HCT116 (cell line): Measurements from ENCODE around the gene PMPCB. TPM values are rescaled to one million over a fixed set of nuclear protein-coding genes. Genes with fewer than 3 reads are reported as not detected.
"Not testable (repeated sequence)": the region's sequence is repeated elsewhere in the genome, so short reads cannot be mapped to it uniquely, and the experiment has no call there.

Source experiments
- ATAC-seq: fragments of 200-7000 bp; cut with Tn5 transposase; 2 replicates; pipeline ENCODE4 v1.9.1; 2020; ENCODE audit warnings: mild to moderate bottlenecking, moderate library complexity
- BruUV-seq: library from RNA; stranded (reverse); fragments of 400-500 nt; replicated peaks from 2 replicates; lab custom pipeline; 2021; lab: Mats Ljungman, UMichigan
- CTCF ChIA-PET: fragments of 300-600 bp; sonication (Branson Sonifier 250); formaldehyde crosslinking; loops from one replicate; lab custom pipeline; 2021; ENCODE audit warnings: antibody characterized with exemption; lab: Charles Lee
- POLR2A ChIA-PET: fragments of 300-600, 350-600 bp; sonication (Branson Sonifier 250); formaldehyde crosslinking; loops from one replicate; lab custom pipeline; 2021; ENCODE audit warnings: antibody characterized with exemption; lab: Charles Lee
- RAD21 ChIA-PET, 2 experiments: fragments of 300-600 bp; sonication (Branson Sonifier 250); formaldehyde crosslinking; loops; one replicate each; lab custom pipeline; 2023; ENCODE audit warnings: low total read pairs in 2 of 2; ENCODE audit not compliant: uncharacterized antibody in 2 of 2, unreplicated experiment in 2 of 2, low non-redundant PET in 1 of 2; lab: Charles Lee
- DNase-seq: peaks from one replicate; pipeline ENCODE4 v3.0.0-alpha.2; 2010; ENCODE audit warnings: low read depth, low spot score
- H2AFZ ChIP-seq: fragments of 200-600 bp; shearing (Covaris generic), sonication (generic); 2 replicates; pipeline ENCODE4 v1.6.1; 2017; ENCODE audit warnings: low read depth, mixed run types, mixed read lengths, antibody characterized with exemption, low read length; ENCODE audit not compliant: poor library complexity, severe bottlenecking
- H3K27ac ChIP-seq: 2 replicates; pipeline ENCODE4 v1.5.1; 2012; ENCODE audit warnings: low read depth, low read length
- H3K27me3 ChIP-seq: fragments of 200-600 bp; sonication (generic); 2 replicates; pipeline ENCODE4 v1.6.1; 2016; ENCODE audit warnings: mixed run types, low read length, mixed read lengths; ENCODE audit not compliant: insufficient read depth
- H3K36me3 ChIP-seq, 2 experiments: fragments of 200-500 bp in 1 of 2; fragments of 200-600 bp in 1 of 2; sonication (Bioruptor generic) in 1 of 2; sonication (generic) in 1 of 2; 2 replicates each; pipeline versions ENCODE4 v1.5.1 to v1.6.1; 2014 to 2016; ENCODE audit warnings: low read length in 2 of 2, inconsistent platforms in 1 of 2, mixed read lengths in 1 of 2, mixed run types in 1 of 2; ENCODE audit not compliant: insufficient read depth in 2 of 2, control insufficient read depth in 1 of 2
- H3K4me1 ChIP-seq, 2 experiments: fragments of 200-600 bp in 1 of 2; sonication (generic) in 1 of 2; 2 replicates each; pipeline versions ENCODE4 v1.5.1 to v1.6.1; 2012 to 2017; ENCODE audit warnings: low read length in 2 of 2, inconsistent platforms in 1 of 2, mild to moderate bottlenecking in 1 of 2, mixed read lengths in 1 of 2, mixed run types in 1 of 2, moderate library complexity in 1 of 2; ENCODE audit not compliant: insufficient read depth in 2 of 2, control insufficient read depth in 1 of 2
- H3K4me2 ChIP-seq: fragments of 200-600 bp; sonication (generic); 2 replicates; pipeline ENCODE4 v1.6.1; 2017; ENCODE audit warnings: mixed run types, low read length, mixed read lengths
- H3K4me3 ChIP-seq, 2 experiments: fragments of 200-600 bp in 1 of 2; sonication (generic) in 1 of 2; replicated peaks in 1 of 2; 2 replicates each; pipeline ENCODE4 v1.5.1; 2011 to 2016; ENCODE audit warnings: low read length in 2 of 2, control low read depth in 1 of 2, low read depth in 1 of 2, mild to moderate bottlenecking in 1 of 2, mixed read lengths in 1 of 2, mixed run types in 1 of 2
- H3K79me2 ChIP-seq: fragments of 200-600 bp; sonication (generic); 2 replicates; pipeline ENCODE4 v1.6.1; 2017; ENCODE audit warnings: mild to moderate bottlenecking, mixed run types, low read length, moderate library complexity, mixed read lengths; ENCODE audit not compliant: insufficient read depth
- H3K9ac ChIP-seq: fragments of 200-600 bp; sonication (generic); 2 replicates; pipeline ENCODE4 v1.6.1; 2016; ENCODE audit warnings: low read length, mixed read lengths
- H3K9me2 ChIP-seq: fragments of 200-600 bp; sonication (generic), shearing (Covaris generic); 2 replicates; pipeline ENCODE4 v1.6.1; 2017; ENCODE audit warnings: mixed run types, mild to moderate bottlenecking, moderate library complexity; ENCODE audit not compliant: insufficient read depth
- H3K9me3 ChIP-seq, 2 experiments: fragments of 200-500 bp in 1 of 2; fragments of 200-600 bp in 1 of 2; sonication (Bioruptor generic) in 1 of 2; sonication (generic) in 1 of 2; 2 replicates each; pipeline ENCODE4 v1.6.1; 2014 to 2017; ENCODE audit warnings: low read length in 2 of 2, mixed read lengths in 2 of 2, inconsistent platforms in 1 of 2, low read depth in 1 of 2, mild to moderate bottlenecking in 1 of 2, mixed run types in 1 of 2, moderate library complexity in 1 of 2; ENCODE audit not compliant: control insufficient read depth in 1 of 2, insufficient read depth in 1 of 2
- H4K20me1 ChIP-seq: fragments of 200-600 bp; sonication (generic), shearing (Covaris generic); 2 replicates; pipeline ENCODE4 v1.6.1; 2017; ENCODE audit warnings: mixed run types, mild to moderate bottlenecking, moderate library complexity; ENCODE audit not compliant: insufficient read depth
- POLR2AphosphoS5 ChIP-seq: IDR thresholded peaks from 2 replicates; pipeline ENCODE4 v1.6.1; 2011; ENCODE audit warnings: mild to moderate bottlenecking, low read depth, low read length, moderate library complexity
- SP1 ChIP-seq: IDR thresholded peaks from 2 replicates; pipeline ENCODE4 v1.6.1; 2012; ENCODE audit warnings: low read depth
- TCF7L2 ChIP-seq: IDR thresholded peaks from 2 replicates; pipeline ENCODE4 v1.7.0; 2011; ENCODE audit warnings: borderline replicate concordance, inconsistent platforms; ENCODE audit not compliant: insufficient read depth, insufficient read length; ENCODE audit errors: extremely low read depth
- intact Hi-C: fragments of 100-400 bp; cut with micrococcal nuclease; formaldehyde crosslinking; loops from 2 replicates; pipeline ENCODE4 v1.10.0; 2022
- total RNA-seq: library from RNA; stranded (reverse); gene quantifications from one replicate; pipeline ENCODE4 v1.2.1, GENCODE V29; 2021; ENCODE audit not compliant: unreplicated experiment
- TF ChIP-seq, protein P1 (sequence below): IDR thresholded peaks from 2 replicates; pipeline ENCODE4 v1.6.1; 2012

Gene PMPCB
- total RNA-seq, 1 experiment from 2014 or later: 73.9 TPM

DNA sequence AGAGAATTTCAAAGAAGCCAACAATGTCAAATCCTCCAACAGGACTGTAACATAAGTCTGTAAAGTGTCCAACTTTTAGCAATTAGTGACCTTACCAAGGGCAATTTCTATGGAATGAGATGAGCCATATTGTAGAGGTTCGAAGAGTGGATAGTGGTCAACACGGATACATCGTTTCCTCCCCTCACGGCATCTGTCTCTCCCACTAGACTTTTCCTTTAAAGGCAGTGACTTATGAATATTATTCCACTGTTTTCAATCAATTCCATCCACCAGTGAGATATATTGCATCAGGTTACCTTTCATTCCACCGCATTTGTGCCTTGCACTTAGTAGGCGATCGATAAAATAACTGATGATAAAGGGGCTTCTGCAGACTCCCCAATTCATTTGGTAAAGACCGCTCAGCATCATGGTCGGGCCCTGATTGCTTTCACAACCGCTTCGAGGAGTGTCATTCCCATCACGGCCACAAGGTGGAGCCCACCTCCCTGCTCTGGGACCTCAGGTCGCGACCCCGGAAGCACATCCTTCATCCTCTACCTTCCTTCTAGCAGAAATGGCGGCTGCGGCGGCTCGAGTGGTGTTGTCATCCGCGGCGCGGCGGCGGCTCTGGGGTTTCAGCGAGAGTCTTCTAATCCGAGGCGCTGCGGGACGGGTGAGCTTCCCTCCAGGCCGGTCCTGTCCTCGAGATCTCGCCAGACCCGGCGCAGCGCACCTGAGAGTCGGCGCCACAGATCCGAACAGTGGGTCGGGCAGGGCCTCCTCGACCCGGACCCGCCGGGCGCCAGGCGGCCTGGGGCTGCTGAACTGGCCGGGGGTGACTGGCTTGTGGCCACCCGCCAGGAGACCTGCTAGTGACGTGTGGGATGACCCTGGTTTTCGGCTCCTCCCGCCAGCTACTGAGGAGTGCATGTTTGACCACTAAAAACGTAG lies at the start of gene PMPCB (continued):
- TF ChIP-seq TCF7L2 (peak; percentile 39), POLR2AphosphoS5 (peak; percentile 93), SP1 (peak; percentile 14; the same call in 1 of the 2 replicates)
- TF ChIP-seq, protein P1, sequence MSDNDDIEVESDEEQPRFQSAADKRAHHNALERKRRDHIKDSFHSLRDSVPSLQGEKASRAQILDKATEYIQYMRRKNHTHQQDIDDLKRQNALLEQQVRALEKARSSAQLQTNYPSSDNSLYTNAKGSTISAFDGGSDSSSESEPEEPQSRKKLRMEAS: peak; percentile 88
- TF ChIP-seq, all 23 proteins: peak for 12

DNA sequence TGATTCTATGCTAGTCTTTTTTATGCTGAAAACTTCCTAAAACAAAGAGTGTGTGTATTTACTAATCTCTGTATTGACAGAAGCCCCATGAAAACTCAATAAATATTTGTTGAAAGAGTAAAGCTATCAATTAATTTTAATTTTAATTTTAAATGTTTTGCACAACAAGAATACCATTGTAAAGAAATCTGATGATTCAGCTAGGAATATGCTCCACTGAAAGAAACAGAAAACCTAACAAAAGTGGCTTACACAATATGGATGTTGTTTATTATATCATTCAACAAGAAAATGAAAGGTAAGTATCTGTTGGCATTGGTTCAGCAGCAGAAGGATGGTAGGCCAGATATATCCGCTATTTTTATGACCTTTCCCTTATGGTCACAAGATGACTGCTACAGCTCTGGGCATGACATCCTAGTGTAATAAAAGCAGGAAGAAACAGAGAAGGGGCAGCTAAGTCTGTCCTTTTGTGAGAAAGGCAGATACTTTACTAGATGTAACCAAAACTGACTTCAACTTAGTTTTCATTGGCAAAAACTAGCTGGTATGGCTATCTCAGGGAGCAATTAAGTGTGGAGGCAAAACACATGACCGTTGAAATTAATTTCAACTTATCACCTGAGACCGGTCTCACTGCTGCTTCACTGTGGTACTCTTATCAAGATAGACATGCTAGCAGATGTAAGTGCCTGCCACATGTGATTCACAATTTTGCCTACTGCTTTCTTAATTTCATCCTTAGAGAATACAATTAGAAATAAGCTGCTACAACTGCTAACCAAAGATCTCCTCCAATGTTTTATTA lies 43.3 kb upstream of the PMPCB start:
- H4K20me1 ChIP-seq, intact Hi-C loops, H3K36me3 ChIP-seq, POLR2A ChIA-PET, H3K27ac ChIP-seq, H3K27me3 ChIP-seq, CTCF ChIA-PET, H3K4me1 ChIP-seq, DNase-seq, ATAC-seq, H2AFZ ChIP-seq, H3K9me3 ChIP-seq, H3K4me2 ChIP-seq, RAD21 ChIA-PET, BruUV-seq, H3K4me3 ChIP-seq, H3K9me2 ChIP-seq, H3K9ac ChIP-seq, H3K79me2 ChIP-seq: not testable (repeated sequence)

DNA sequence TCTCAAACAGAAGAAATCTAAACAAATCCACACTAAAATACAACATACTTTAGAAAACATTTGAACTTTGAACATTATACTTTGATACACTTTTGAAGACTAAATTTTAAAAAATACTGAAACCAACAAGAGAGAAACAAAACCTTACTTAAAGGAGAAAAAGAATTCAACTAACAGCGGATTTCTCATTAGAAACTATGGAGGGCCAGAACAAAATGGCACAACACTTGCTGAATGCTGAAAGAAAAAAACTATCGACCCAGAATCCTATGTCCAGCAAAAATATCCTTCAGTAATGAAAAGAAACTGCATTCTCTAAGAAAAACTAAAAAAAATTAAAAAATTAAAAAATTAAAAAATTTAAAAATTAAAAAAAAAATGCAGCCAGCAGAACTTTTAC lies 33.2 kb upstream of the PMPCB start:
- RAD21 ChIA-PET, H3K27me3 ChIP-seq: not testable (repeated sequence)

DNA sequence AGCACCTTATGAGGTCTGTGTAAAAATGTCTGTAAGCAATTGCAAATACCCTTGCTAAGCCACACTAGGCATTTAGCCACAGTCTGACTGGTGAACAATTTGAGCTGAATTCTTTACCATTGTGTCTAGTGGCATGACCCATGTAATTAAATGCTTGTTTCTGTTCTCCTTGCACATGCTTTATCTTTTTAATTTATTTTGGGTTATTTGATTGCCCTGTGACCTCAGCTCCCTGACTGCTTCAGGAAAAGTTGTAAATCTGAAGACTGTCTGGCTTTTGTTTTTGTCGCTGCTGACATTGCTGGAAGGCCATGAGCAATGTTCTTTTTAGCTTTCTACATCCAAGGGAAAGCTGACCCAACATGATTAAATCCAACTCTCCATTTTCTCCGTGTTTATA lies 31.0 kb upstream of the PMPCB start:
- H3K4me1 ChIP-seq, ATAC-seq, H3K4me3 ChIP-seq, H3K36me3 ChIP-seq, DNase-seq, H3K9me2 ChIP-seq, H2AFZ ChIP-seq, H3K27ac ChIP-seq, RAD21 ChIA-PET, H3K9ac ChIP-seq, H3K4me2 ChIP-seq, BruUV-seq, H3K27me3 ChIP-seq, POLR2A ChIA-PET, H4K20me1 ChIP-seq, CTCF ChIA-PET, intact Hi-C loops, H3K9me3 ChIP-seq, H3K79me2 ChIP-seq: not testable (repeated sequence)

More for the DNA sequence above, 33.2 kb upstream of the PMPCB start:
- BruUV-seq, H3K4me1 ChIP-seq, H2AFZ ChIP-seq, CTCF ChIA-PET, H3K9ac ChIP-seq, POLR2A ChIA-PET, H3K4me3 ChIP-seq, H3K9me3 ChIP-seq, intact Hi-C loops, H3K4me2 ChIP-seq, DNase-seq, ATAC-seq, H3K9me2 ChIP-seq, H3K36me3 ChIP-seq, H3K27ac ChIP-seq, H4K20me1 ChIP-seq, H3K79me2 ChIP-seq: not testable (repeated sequence)
